Nephron progenitor cell (in vitro differentiated cells): Measurements from ENCODE around the gene TMEM87B.
"Not testable (repeated sequence)": the region's sequence is repeated elsewhere in the genome, so short reads cannot be mapped to it uniquely, and the experiment has no call there.

Source experiments
- DNase-seq: peaks from one replicate; pipeline ENCODE4 v3.0.0; 2021
- H3K27ac Mint-ChIP-seq: 2 replicates; pipeline ENCODE4 v1.8.0; 2021; ENCODE audit warnings: mild to moderate bottlenecking, moderate library complexity, mixed read lengths
- H3K27me3 Mint-ChIP-seq: 2 replicates; pipeline ENCODE4 v1.8.0; 2021; ENCODE audit warnings: mild to moderate bottlenecking, low read depth, mixed read lengths; ENCODE audit not compliant: poor library complexity
- H3K36me3 Mint-ChIP-seq: 2 replicates; pipeline ENCODE4 v1.8.0; 2021; ENCODE audit warnings: low read depth, mixed read lengths
- H3K4me1 Mint-ChIP-seq: 2 replicates; pipeline ENCODE4 v1.8.0; 2021; ENCODE audit warnings: mixed read lengths
- H3K4me3 Mint-ChIP-seq: 2 replicates; pipeline ENCODE4 v1.8.0; 2021; ENCODE audit warnings: mild to moderate bottlenecking, moderate library complexity, mixed read lengths
- H3K9me3 Mint-ChIP-seq: 2 replicates; pipeline ENCODE4 v1.8.0; 2021; ENCODE audit warnings: mild to moderate bottlenecking, moderate library complexity, mixed read lengths
- CTCF ChIP-seq: fragments of 200-600 bp; sonication (generic); IDR thresholded peaks from 2 replicates; pipeline ENCODE4 v1.5.0; 2021; ENCODE audit warnings: antibody characterized with exemption

Gene TMEM87B

DNA sequence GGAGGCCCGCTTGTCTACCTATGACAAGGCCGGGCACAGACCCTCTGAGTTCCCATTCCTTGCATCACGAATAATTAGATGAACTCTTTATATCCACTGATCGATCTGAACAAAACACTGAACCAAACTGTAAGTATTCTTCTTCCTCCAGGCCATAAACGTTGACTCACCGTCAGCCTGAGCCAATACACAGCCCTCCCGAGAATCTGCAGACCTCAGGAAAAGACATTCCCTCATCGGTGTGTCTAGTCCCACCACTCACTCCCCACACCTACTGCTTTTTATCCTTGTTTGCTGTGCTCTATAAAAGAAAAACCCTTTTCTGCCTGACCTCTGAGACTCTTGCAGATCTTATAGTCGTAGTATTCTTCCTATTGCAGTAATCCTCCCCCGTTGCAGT, 41.0 kb downstream of the TMEM87B start:
- H3K36me3 Mint-ChIP-seq = peaks cover 45% of the 10 kb centered on the region
- peak overlapping the region; percentile 52 for H3K4me3 Mint-ChIP-seq
- peak overlapping the region; percentile 85 for H3K27ac Mint-ChIP-seq
- H3K9me3 Mint-ChIP-seq = no peaks in the 10 kb centered on the region
- peaks cover 16% of the 10 kb centered on the region for H3K4me1 Mint-ChIP-seq
- peaks cover 2% of the 10 kb centered on the region for H3K27me3 Mint-ChIP-seq
- no peak for TF ChIP-seq CTCF
- DNase-seq = no peak

- no peak for DNase-seq
- no peak for TF ChIP-seq CTCF
- H3K27ac Mint-ChIP-seq = no peak overlapping the region
- H3K4me3 Mint-ChIP-seq = no peak overlapping the region
- peaks cover 43% of the 10 kb centered on the region for H3K9me3 Mint-ChIP-seq
- no peaks in the 10 kb centered on the region for H3K27me3 Mint-ChIP-seq
- no peaks in the 10 kb centered on the region for H3K4me1 Mint-ChIP-seq
- peaks cover 76% of the 10 kb centered on the region for H3K36me3 Mint-ChIP-seq
Observed at GRCh38 chr2:112108178-112108832, 53.2 kb downstream of the TMEM87B start.

GRCh38 chr2:112109278-112109677, 54.2 kb downstream of the TMEM87B start:
- no peaks in the 10 kb centered on the region for H3K27me3 Mint-ChIP-seq
- no peak overlapping the region for H3K27ac Mint-ChIP-seq
- TF ChIP-seq CTCF = no peak
- H3K36me3 Mint-ChIP-seq = peaks cover 73% of the 10 kb centered on the region
- no peak overlapping the region for H3K4me3 Mint-ChIP-seq
- peaks cover 43% of the 10 kb centered on the region for H3K9me3 Mint-ChIP-seq
- H3K4me1 Mint-ChIP-seq = no peaks in the 10 kb centered on the region
- no peak for DNase-seq

- Mint-ChIP-seq H3K27me3 (no peaks in the 10 kb centered on the region), H3K27ac (no peak overlapping the region), H3K4me3 (no peak overlapping the region), H3K36me3 (peaks cover 72% of the 10 kb centered on the region), H3K9me3 (peaks cover 43% of the 10 kb centered on the region), H3K4me1 (no peaks in the 10 kb centered on the region)
- no peak for DNase-seq
- TF ChIP-seq CTCF = no peak
Observed at GRCh38 chr2:112110966-112111365, 55.9 kb downstream of the TMEM87B start.

GRCh38 chr2:112113354-112113753, 58.3 kb downstream of the TMEM87B start:
- Mint-ChIP-seq H3K9me3 (peaks cover 38% of the 10 kb centered on the region), H3K27ac (peak overlapping the region; percentile 2), H3K36me3 (peaks cover 51% of the 10 kb centered on the region)
- not testable (repeated sequence) for H3K27me3 Mint-ChIP-seq, H3K4me3 Mint-ChIP-seq, DNase-seq, H3K4me1 Mint-ChIP-seq

DNA sequence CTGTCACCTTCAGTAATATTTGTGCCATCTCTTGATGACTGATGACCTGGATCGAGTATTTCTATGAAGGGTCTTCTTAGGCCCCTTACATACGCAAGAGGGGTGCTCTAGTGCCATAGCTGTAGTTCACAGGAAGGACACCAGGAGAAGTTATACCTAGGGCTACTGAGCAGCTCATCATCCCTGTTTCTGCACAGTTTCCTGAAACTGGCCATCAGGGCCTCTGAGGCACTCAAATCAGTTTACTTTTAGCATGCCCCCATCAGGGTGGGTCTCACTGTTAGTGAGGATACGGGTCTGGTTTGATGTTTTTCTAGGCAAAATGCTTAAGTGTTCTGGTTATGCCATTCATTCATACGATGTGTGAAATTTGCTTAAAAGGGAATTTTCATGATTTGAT, 63.1 kb downstream of the TMEM87B start:
- Mint-ChIP-seq H3K27me3 (no peaks in the 10 kb centered on the region), H3K36me3 (peaks cover 21% of the 10 kb centered on the region), H3K27ac (no peak overlapping the region), H3K9me3 (peaks cover 12% of the 10 kb centered on the region), H3K4me3 (no peak overlapping the region), H3K4me1 (peaks cover 7% of the 10 kb centered on the region)
- no peak for DNase-seq
- TF ChIP-seq CTCF = no peak
